22Rv1 (cell line): ENCODE results near the gene DAZAP2.
"Not testable (repeated sequence)": the region's sequence is repeated elsewhere in the genome, so short reads cannot be mapped to it uniquely, and the experiment has no call there.

Experiments
- CTCF ChIP-seq: fragments of 450-650 bp; IDR thresholded peaks from 2 replicates; pipeline ENCODE4 v1.5.1; 2017; ENCODE audit warnings: mild to moderate bottlenecking
- ZFX ChIP-seq: fragments of 450-650 bp; IDR thresholded peaks from 2 replicates; pipeline ENCODE4 v1.6.1; 2017; ENCODE audit warnings: antibody characterized with exemption, borderline replicate concordance

GRCh38 chr12:51219857-51220256 is 18.8 kb upstream of the DAZAP2 start:
- TF ChIP-seq CTCF, ZFX: not testable (repeated sequence)
